ENCODE results near the gene ASTN2.

- TF ChIP-seq CTCF (IDR thresholded peaks at IDR 0.05) (no peak), POLR2A (IDR thresholded peaks at IDR 0.05) (no peak)
These were observed 7.3 kb downstream of the ASTN2 start for GRCh38 chr9:117407436-117408022.

Measured in Peyer's patch (tissue), 4 donors.